Spinal cord (tissue), 10 donors: ENCODE measurements around the gene LCN10. TPM values are rescaled to one million over a fixed set of nuclear protein-coding genes. Genes with fewer than 3 reads are reported as not detected.

ENCODE experiments used
- DNase-seq, 6 donors: peaks; one replicate each; pipeline versions ENCODE4 v3.0.0 to v3.0.0-alpha.2; 2013 to 2015; ENCODE audit warnings: low spot score in 6 of 6, low read depth in 4 of 6
- H3K27ac ChIP-seq: one replicate; pipeline ENCODE4 v1.5.1; 2013; ENCODE audit warnings: low read depth, low read length, control low read depth
- H3K27me3 ChIP-seq: one replicate; pipeline ENCODE4 v1.6.1; 2013; ENCODE audit warnings: low read length; ENCODE audit not compliant: control insufficient read depth, insufficient read depth
- H3K36me3 ChIP-seq: one replicate; pipeline ENCODE4 v1.6.1; 2013; ENCODE audit warnings: low read length; ENCODE audit not compliant: control insufficient read depth, insufficient read depth
- H3K4me1 ChIP-seq: one replicate; pipeline ENCODE4 v1.6.1; 2013; ENCODE audit warnings: low read length; ENCODE audit not compliant: control insufficient read depth, insufficient read depth
- H3K4me3 ChIP-seq: one replicate; pipeline ENCODE4 v1.5.1; 2013; ENCODE audit warnings: low read depth, low read length, control low read depth
- H3K9me3 ChIP-seq: one replicate; pipeline ENCODE4 v1.6.1; 2013; ENCODE audit warnings: low read length; ENCODE audit not compliant: control insufficient read depth, insufficient read depth
- WGBS: methylation state at CpG from one replicate; pipeline ENCODE4 v1.1.5; 2013; ENCODE audit warnings: missing lambda C conversion rate; ENCODE audit not compliant: insufficient coverage; 5-methylcytosine and 5-hydroxymethylcytosine counted together
- polyA plus RNA-seq, 2 donors: library from polyadenylated mRNA; unstranded; fragments of 120-200 nt; gene quantifications; one replicate each; pipeline ENCODE4 v1.2.1, GENCODE V29; 2013; ENCODE audit not compliant: insufficient read length in 2 of 2
- total RNA-seq, 2 donors: library from RNA; depleted of rRNA in 1 of 2; stranded (reverse); fragments of 120-200 nt in 1 of 2; fragments of >200 nt in 1 of 2; gene quantifications; one replicate each; pipeline versions ENCODE4 v1.2.3 to v1.2.4, GENCODE V29; 2013 to 2014
- donor health status: healthy.

LCN10 gene
- total and polyA plus RNA-seq, 4 donors: not detected

DNA sequence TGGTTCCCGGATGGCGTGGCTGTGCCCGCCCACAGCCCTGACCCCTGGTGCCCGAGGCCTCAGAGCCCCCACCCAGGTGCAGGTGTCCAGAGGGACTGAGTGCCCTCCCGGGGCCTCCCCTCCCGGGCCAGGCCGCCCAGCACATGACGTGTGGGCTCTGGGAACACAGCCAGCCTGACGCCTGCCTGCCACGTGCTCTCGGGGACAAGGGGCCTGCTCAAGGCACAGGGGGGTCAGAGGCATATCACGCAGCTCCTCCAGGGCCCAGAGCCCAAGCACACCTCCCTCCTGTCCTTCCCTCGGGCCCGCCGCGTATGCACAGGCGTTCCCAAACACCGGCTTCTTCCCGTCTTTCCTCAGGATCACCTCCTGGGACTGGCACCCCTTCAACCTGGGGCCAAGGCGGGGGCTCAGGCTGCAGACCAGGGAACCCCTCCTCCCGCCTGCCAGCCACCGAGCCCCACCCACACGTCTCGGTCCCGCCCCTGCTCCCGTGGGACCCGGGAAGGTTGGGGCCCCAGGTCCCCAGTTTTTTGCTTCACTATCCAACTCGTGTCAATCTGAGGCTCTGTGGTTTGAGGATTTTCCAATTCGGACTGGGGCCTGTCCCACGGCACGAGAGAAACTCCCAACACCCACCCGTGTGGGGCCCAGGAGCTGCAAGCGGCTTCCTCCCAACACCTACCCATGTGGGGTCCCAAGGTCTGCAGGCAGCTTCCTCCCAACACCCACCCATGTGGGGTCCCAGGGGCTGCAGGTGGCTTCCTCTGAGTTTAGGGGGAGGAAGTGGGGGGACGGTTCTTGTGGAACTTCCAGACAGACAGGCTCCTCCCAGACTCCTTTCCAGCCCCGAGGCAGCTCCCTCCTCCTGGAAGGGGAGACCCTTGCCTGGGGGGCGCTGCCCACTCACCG lies 1.5 kb downstream of the LCN10 start:
- H3K9me3 ChIP-seq: no peaks in the 10 kb centered on the region
- no peaks in the 10 kb centered on the region for H3K36me3 ChIP-seq
- no peak overlapping the region for H3K27ac ChIP-seq
- H3K4me1 ChIP-seq: peaks cover 21% of the 10 kb centered on the region
- DNase-seq: peak in 1 of 6 donors; percentile 43
- no peak overlapping the region for H3K4me3 ChIP-seq
- 37% methylated on average over 26 of the region's 37 CpGs for WGBS
- H3K27me3 ChIP-seq: peaks cover 23% of the 10 kb centered on the region

DNA sequence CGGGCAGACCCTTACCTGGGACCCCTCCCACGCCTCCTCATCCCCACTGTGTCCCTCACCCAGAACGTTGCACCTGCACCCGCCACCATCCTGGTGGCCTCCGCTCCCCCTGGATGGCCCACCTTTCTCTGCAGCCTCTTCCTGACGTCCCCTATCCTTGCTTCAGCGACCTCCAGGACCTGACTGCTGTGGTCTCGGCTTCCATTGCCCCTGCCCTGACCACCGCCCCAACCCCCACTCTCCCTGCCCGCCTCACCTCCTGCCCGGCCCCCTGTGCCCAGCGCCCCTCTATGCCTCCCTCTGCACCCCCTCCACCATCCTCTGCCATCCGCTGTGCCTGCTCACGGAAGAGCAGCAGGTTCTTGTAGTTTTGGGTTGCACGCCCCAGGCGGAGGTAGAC lies 2.2 kb downstream of the LCN10 start:
- Histone ChIP-seq H3K27ac (no peak overlapping the region), H3K27me3 (peaks cover 23% of the 10 kb centered on the region), H3K4me1 (peaks cover 21% of the 10 kb centered on the region), H3K36me3 (no peaks in the 10 kb centered on the region), H3K9me3 (no peaks in the 10 kb centered on the region), H3K4me3 (no peak overlapping the region)
- 88% methylated on average over 16 of the region's 16 CpGs for WGBS
- DNase-seq: no peak

DNA sequence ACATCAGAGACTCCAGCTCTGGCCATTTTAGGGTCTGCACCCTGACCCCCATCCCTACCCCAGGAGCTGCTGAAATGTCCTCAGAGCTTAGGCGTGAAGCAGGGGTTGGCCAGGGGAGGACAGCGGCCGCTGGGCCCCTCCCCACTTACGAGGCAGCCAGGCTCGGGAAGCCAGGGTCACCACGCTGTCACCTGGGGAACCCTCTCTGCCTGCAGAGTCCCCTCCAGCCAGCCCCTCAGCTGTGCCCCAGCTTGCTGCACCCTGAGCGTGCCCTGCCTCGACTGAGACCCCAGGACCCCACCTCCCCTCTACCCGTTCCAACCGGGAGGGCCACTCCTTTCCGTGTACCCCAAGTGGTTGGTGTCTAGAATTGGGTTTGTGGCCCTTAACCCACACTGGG lies 2.7 kb downstream of the LCN10 start:
- Histone ChIP-seq H3K4me3 (no peak overlapping the region), H3K27me3 (peaks cover 23% of the 10 kb centered on the region), H3K9me3 (no peaks in the 10 kb centered on the region), H3K4me1 (peaks cover 21% of the 10 kb centered on the region), H3K27ac (no peak overlapping the region), H3K36me3 (no peaks in the 10 kb centered on the region)
- DNase-seq: no peak
- WGBS: 82% methylated on average over 9 of the region's 11 CpGs

DNA sequence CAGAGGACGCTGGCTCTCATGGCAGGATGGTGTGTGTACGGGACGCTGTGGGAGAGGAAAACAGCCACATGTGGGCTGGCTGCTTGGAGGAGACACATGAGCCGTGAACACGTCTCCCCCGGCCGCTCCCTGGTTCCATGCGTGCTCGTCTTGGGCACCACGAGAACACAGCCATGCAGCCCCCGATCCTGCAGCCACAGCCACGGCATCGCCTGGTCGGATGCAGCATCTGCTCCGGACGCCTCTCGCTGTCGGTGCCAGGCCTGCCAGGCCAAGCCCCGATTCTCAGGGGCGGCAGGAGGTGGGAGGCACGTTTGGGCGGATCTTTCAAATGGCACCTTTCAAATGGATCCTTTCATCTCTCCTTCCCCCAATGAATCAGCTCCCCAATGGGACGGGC lies 3.2 kb downstream of the LCN10 start:
- H3K9me3 ChIP-seq: no peaks in the 10 kb centered on the region
- no peak overlapping the region for H3K27ac ChIP-seq
- no peaks in the 10 kb centered on the region for H3K36me3 ChIP-seq
- no peak overlapping the region for H3K4me3 ChIP-seq
- peaks cover 21% of the 10 kb centered on the region for H3K4me1 ChIP-seq
- H3K27me3 ChIP-seq: peaks cover 23% of the 10 kb centered on the region
- DNase-seq: no peak
- WGBS: 84% methylated on average over 23 of the region's 23 CpGs

DNA sequence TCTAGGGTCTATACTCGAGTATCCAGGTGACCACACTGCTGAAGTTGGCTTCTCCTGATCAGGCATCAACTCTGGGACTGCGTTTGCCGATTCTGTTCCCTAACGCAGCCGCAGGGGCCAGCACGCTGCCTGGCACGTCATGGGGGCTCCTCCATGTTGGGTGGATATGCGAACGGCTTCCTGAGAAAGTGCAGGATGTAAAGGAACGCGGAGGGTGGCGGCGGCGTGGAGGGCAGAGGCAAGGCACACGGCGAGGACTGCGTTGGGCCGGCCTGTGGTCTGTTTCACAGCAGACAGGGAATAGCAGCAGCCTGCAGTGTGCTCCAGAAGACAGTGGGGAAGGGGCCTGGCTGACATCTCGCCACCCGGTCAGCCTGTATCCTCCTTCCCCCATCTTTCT lies 3.8 kb downstream of the LCN10 start:
- H3K4me3 ChIP-seq: no peak overlapping the region
- WGBS: 92% methylated on average over 20 of the region's 20 CpGs
- H3K27me3 ChIP-seq: peaks cover 23% of the 10 kb centered on the region
- H3K36me3 ChIP-seq: no peaks in the 10 kb centered on the region
- H3K4me1 ChIP-seq: peaks cover 21% of the 10 kb centered on the region
- H3K9me3 ChIP-seq: no peaks in the 10 kb centered on the region
- no peak overlapping the region for H3K27ac ChIP-seq
- DNase-seq: no peak

DNA sequence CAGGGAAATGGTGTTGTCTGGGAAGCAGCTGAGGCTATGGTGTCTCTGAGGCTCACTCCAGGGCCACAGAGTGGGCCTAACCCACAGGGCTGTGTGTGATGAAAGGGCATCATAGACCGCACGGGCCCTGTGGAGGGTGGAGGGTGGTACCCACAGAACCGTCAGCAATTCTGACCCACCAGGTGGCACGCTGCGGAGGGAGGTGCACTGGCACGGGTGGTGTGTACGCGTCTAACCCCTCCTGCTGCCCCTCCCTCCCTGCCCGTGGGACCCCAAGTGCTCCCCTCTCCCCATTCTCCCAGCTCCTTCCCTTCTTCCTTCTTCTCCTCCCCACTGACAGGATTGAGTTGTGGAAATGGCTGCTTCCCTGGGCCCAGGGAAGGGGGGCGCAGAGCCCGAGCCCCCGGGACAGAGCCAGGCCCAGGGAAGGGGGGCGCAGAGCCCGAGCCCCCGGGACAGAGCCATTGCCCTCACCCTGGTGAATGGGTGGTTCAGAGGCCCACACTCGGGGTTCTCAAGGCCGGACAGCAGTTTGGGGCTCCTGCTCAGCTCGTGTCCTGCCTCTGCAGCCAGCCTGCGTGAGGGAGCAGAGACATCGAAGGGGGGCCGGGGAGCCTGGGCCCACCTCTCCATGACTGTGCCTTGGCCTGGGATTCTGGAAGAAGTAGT lies 6.8 kb downstream of the LCN10 start:
- WGBS: 80% methylated on average over 14 of the region's 21 CpGs
- no peak overlapping the region for H3K27ac ChIP-seq
- peaks cover 3% of the 10 kb centered on the region for H3K4me1 ChIP-seq
- H3K4me3 ChIP-seq: no peak overlapping the region
- no peak for DNase-seq
- H3K27me3 ChIP-seq: peaks cover 3% of the 10 kb centered on the region
- no peaks in the 10 kb centered on the region for H3K9me3 ChIP-seq
- H3K36me3 ChIP-seq: peaks cover 5% of the 10 kb centered on the region

DNA sequence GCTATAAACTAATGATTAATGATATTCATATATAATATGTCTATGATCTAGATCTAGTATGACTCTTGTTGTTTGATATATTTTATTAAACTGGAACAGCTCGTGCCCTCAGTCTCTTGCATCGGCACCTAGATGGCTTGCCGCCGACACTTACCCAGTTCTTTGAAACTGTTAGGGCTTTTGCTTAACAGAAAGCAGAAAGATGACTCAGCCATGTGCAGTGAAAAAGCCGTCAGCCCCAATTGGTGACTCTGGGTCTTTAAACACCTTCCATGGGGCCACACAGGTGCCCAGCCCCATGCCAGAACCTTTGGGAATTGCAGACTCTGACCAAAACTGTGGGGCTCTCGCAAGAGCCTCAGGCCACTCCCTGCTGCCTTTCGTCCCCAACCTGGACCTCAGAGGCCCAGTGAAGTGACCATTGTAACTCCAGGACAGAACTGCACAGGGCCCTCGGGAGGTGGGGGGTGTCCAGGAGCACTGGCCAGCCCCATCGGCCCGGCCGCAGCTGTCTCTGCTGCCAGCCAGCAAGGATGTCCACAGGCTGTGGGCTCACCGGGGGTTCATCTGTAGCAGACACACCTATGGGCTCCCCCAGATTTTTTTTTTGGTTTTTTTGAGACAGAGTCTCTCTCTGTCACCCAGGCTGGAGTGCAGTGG lies 7.8 kb downstream of the LCN10 start:
- Histone ChIP-seq H3K4me3 (no peak overlapping the region), H3K4me1 (no peaks in the 10 kb centered on the region), H3K27me3 (no peaks in the 10 kb centered on the region), H3K27ac (no peak overlapping the region), H3K36me3 (peaks cover 5% of the 10 kb centered on the region), H3K9me3 (no peaks in the 10 kb centered on the region)
- DNase-seq: no peak
- 90% methylated on average over 12 of the region's 12 CpGs for WGBS

DNA sequence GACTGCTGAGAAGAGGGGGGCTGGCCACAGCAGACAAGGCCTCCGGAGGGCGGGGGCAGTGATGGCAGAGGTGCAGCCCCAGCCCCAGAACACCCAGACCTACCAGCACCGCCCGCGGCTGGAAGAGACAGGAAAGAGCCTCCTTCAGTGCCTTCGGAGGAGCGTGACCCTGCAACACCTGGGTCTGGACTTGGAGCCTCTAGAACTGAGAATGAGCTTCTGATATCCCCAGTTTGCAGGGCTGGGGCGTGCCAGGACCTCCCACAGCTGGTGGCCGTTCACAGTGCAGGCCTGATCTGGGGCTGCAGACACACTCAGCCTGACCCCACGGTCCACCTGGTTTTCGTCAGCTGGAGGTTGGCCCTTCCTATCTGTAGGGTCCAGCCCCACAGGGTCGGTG lies 9.1 kb downstream of the LCN10 start:
- no peak overlapping the region for H3K4me3 ChIP-seq
- peaks cover 13% of the 10 kb centered on the region for H3K4me1 ChIP-seq
- no peak for DNase-seq
- WGBS: 86% methylated on average over 10 of the region's 12 CpGs
- H3K9me3 ChIP-seq: no peaks in the 10 kb centered on the region
- H3K27ac ChIP-seq: no peak overlapping the region
- no peaks in the 10 kb centered on the region for H3K27me3 ChIP-seq
- peaks cover 5% of the 10 kb centered on the region for H3K36me3 ChIP-seq

DNA sequence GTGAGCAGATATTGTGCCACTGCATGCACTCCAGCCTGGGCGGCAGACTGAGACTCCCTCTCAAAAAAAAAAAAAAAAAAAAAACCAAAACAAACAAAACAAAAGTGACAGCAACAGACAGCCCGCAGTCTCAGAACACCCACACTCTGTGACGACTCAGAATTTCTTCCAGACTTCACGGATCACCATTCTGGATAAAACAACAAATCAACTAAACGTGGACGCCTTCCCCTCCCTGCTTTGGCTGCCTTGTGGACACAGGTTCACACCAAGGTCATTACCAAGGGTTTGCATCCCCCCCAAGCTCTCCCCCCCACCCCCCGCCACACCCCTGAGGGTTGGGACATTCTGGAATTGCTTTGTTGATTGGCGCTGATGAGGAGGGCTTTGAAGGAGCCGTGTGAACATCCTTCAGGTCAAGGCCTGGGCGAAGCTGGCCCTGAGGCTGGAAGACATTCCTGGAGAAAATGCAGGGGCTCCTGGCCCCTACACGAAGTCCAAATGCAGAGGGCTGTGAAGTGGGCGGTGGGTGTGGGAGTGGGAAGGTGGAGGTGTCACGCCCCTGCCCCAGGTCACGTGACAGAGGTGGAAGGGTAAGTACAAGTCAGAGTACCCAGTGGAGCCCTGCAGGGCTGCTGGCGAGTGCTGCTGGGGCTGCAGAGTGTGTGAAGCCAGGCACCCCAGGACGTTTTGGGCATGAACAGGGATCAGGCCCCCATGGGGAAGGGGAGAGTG lies 10.1 kb downstream of the LCN10 start:
- DNase-seq: no peak
- Histone ChIP-seq H3K27me3 (no peaks in the 10 kb centered on the region), H3K9me3 (no peaks in the 10 kb centered on the region), H3K36me3 (peaks cover 5% of the 10 kb centered on the region), H3K4me1 (peaks cover 16% of the 10 kb centered on the region), H3K27ac (no peak overlapping the region), H3K4me3 (no peak overlapping the region)
- 38% methylated on average over 13 of the region's 16 CpGs for WGBS
